ENCODE data around the gene AFF2.

The AFF2 gene

GRCh38 chrX:148995661-148996060, 495.2 kb downstream of the AFF2 start:
- TF ChIP-seq, protein P1, sequence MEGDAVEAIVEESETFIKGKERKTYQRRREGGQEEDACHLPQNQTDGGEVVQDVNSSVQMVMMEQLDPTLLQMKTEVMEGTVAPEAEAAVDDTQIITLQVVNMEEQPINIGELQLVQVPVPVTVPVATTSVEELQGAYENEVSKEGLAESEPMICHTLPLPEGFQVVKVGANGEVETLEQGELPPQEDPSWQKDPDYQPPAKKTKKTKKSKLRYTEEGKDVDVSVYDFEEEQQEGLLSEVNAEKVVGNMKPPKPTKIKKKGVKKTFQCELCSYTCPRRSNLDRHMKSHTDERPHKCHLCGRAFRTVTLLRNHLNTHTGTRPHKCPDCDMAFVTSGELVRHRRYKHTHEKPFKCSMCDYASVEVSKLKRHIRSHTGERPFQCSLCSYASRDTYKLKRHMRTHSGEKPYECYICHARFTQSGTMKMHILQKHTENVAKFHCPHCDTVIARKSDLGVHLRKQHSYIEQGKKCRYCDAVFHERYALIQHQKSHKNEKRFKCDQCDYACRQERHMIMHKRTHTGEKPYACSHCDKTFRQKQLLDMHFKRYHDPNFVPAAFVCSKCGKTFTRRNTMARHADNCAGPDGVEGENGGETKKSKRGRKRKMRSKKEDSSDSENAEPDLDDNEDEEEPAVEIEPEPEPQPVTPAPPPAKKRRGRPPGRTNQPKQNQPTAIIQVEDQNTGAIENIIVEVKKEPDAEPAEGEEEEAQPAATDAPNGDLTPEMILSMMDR (IDR thresholded peaks at IDR 0.05; ENCODE audit: control extremely low read depth, extremely low read depth, low read depth, missing control alignments): no peak
- CTCF ChIA-PET: interaction anchor here (2.0 kb wide), 1 partner anchor 9 kb away, joined by 5 read pairs; no protein-coding TSS in a partner anchor
- POLR2A ChIA-PET: no interaction called here
- no peak for DNase-seq (ENCODE audit: extremely low spot score)

DNA sequence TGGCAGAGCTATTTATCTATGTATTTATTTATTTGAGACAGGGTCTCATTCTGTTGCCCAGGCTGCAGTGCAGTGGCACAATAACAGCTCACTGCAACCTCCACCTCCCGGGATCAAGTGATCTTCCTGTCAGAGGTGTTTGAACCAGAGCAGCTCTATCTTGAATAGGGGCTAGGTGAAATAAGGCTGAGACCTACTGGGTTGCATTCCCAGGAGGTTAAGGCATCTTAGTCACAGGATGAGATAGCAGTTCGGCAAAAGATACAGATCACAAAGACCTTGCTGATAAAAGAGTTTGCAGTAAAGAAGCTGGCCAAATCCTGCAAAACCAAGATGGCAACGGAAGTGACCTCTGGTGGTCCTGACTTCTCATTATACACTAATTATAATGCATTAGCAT, 501.9 kb downstream of the AFF2 start:
- ChIA-PET CTCF (interaction anchor here (0.6 kb wide), 1 partner anchor 106 kb away, joined by 3 read pairs; no protein-coding TSS in a partner anchor), POLR2A (no interaction called here)
- TF ChIP-seq, protein P1 (IDR thresholded peaks at IDR 0.05; ENCODE audit: control extremely low read depth, extremely low read depth, low read depth, missing control alignments): no peak
- no peak for DNase-seq (ENCODE audit: extremely low spot score)

GRCh38 chrX:149003863-149004660, 503.6 kb downstream of the AFF2 start:
- DNase-seq (ENCODE audit: extremely low spot score): no peak
- CTCF ChIA-PET: interaction anchor here (1.4 to 1.7 kb wide), 2 partner anchors 8 to 123 kb away, joined by 3 to 5 read pairs; no protein-coding TSS in a partner anchor
- TF ChIP-seq, protein P1 (IDR thresholded peaks at IDR 0.05; ENCODE audit: control extremely low read depth, extremely low read depth, low read depth, missing control alignments): no peak
- POLR2A ChIA-PET: no interaction called here

DNA sequence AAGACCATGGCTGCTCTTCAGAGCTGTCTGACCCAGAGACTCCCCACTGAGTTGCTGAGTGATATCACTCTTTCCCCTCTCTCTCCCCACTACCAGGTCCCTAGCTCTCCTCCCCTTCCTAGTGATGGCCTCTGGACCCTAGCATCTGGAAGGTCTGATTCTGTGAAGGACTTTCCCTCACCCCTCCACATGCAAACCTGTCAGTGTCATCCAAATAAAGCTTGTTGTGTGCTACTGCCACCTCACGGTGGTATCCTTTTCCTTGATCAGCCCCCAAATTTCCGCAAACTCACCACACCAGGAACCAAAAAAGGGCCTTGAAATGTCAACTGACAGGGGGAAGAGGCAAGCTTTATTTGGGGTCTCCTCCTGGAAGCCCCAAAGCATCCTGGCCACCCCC, 504.5 kb downstream of the AFF2 start:
- TF ChIP-seq, protein P1 (IDR thresholded peaks at IDR 0.05; ENCODE audit: control extremely low read depth, extremely low read depth, low read depth, missing control alignments): no peak
- ChIA-PET CTCF (interaction anchor here (0.8 to 1.7 kb wide), 6 partner anchors 9 to 124 kb away, joined by 3 to 5 read pairs (median 3); no protein-coding TSS in a partner anchor), POLR2A (no interaction called here)
- DNase-seq (ENCODE audit: extremely low spot score): peak; percentile 13

DNA sequence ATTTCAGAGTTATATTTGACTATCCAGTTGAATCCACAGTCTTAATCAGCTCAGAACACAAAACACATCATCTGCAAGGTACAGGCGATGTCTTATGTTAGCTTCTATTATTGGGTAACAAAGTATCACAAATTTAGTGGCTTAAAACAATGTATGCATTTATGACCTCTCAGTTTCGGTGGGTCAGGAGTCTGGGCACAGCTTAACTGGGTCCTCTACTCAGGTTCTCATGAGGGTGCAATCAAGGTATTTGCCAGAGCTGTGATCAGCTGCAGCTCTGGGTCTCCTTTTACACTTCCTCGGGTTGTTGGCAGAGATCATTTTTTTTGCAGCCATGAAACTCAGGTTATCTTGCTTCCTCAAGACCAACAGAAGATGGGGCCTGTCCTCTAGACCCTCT, 505.8 kb downstream of the AFF2 start:
- TF ChIP-seq, protein P1 (IDR thresholded peaks at IDR 0.05; ENCODE audit: control extremely low read depth, extremely low read depth, low read depth, missing control alignments): no peak
- POLR2A ChIA-PET: no interaction called here
- DNase-seq (ENCODE audit: extremely low spot score): no peak
- CTCF ChIA-PET: interaction anchor here (1.2 to 1.5 kb wide), 2 partner anchors 23 to 26 kb away, joined by 3 read pairs; no protein-coding TSS in a partner anchor

GRCh38 chrX:149007423-149007822, 507.0 kb downstream of the AFF2 start:
- POLR2A ChIA-PET: no interaction called here
- TF ChIP-seq, protein P1 (IDR thresholded peaks at IDR 0.05; ENCODE audit: control extremely low read depth, extremely low read depth, low read depth, missing control alignments): no peak

More at GRCh38 chrX:149007423-149007822, 507.0 kb downstream of the AFF2 start:
- no peak for DNase-seq (ENCODE audit: extremely low spot score)
- CTCF ChIA-PET: no interaction called here

All from GM10248 (cell line).